Stimulated activated CD8-positive, alpha-beta memory T cell treated with anti-CD3 and anti-CD28 coated beads, Interleukin-7, amount 100 ng/mL, for 4 hours (primary cell): ENCODE results near the gene EXOG.
"Not testable (repeated sequence)": the region's sequence is repeated elsewhere in the genome, so short reads cannot be mapped to it uniquely, and the experiment has no call there.

Experiments used
- DNase-seq, 2 donors: peaks; one replicate each; pipeline ENCODE4 v3.0.0-alpha.2; 2020; ENCODE audit warnings: low read depth in 2 of 2

Gene EXOG

DNA sequence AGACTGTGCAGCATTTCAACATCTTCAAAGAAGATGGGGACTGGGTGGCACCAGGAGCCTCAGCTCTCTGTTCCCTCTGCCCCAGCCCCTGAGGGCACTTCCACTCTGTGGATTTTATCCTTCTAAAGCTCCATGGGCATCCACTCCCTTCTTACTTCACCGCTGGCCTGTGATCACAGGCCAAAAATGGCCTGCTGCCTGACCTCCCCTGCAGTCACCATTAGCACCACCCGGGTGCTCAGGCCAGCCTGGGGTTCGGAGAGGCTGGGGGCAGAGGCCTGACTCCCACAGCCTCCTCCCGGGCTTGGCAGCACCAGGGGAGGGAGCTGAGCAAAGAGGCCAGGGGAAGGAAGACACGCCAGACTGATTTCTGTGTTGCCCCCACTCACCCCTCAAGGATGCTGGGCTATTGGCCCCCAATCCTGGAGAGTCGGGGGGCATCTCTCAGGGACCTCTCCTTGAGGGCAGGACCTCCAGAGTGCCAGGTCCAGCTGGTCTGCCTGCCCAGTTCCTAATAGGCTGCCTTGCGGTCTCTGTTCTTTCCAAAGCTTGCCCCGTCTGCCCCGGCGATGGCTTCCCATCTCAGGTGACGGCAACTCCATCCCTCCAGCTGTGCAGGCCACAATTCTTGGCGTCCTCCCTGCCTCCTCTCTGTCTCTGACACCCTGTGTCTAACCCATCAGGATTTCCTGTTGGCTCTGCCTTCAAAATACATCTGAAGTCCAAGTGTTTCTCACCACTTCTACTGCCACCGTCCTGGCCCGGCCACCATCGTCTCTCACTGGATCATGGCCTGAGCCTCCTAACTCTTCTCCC is 67.1 kb downstream of the EXOG start:
- no peak for DNase-seq

DNA sequence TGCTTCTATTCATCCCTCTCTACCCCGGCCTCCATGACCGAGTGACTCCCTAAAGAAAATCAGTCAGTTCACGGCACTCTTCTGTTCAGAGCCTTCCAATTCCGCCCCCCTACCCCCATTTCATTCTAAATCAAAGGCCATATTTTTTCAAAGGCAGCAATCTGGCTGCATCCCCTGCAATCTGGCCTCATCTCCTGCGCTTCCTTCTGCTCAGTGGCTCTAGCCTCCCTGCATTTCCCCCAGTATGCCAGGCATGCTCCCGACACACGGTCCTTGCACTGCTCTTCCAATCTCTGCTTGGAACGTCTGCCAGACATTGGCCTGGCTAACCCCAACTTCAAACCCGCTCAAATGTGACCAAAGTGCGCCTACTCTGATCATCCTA is 67.7 kb downstream of the EXOG start:
- DNase-seq, result no peak

DNA sequence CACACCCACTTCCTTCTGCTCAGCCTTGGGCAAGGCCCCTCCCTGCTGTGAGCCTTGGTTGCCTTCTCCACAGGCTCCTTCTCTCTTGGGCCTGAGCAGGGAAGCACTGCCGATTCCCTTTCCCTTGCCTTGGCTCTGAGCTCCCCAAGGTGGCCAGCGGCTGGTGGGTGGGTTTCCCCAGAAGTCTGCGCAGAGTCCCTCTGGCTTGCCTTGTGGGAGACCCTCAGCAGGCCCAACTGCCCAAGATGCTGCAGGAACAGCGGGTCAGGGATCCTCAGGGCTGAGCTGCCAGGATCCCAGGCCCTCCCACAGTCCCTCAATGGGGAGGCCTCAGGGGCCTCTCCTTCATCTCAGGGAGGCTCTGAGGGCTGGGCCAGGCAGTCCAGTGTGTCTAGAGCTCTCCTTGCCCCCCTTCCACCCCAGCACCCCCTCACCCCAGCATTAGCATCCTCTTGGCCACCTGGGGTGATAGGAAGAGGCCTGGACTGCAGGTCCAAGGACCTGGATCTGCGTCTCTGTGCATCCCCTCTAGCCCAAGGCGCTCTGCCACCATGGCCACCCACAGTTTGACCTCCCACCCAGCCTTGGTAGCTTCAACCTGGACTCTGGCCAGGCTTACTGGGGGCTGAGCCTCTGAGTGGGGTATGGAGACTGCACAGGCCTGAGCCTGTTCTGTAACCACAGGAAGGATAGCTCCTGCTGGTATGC is 68.6 kb downstream of the EXOG start:
- DNase-seq, result no peak

DNA sequence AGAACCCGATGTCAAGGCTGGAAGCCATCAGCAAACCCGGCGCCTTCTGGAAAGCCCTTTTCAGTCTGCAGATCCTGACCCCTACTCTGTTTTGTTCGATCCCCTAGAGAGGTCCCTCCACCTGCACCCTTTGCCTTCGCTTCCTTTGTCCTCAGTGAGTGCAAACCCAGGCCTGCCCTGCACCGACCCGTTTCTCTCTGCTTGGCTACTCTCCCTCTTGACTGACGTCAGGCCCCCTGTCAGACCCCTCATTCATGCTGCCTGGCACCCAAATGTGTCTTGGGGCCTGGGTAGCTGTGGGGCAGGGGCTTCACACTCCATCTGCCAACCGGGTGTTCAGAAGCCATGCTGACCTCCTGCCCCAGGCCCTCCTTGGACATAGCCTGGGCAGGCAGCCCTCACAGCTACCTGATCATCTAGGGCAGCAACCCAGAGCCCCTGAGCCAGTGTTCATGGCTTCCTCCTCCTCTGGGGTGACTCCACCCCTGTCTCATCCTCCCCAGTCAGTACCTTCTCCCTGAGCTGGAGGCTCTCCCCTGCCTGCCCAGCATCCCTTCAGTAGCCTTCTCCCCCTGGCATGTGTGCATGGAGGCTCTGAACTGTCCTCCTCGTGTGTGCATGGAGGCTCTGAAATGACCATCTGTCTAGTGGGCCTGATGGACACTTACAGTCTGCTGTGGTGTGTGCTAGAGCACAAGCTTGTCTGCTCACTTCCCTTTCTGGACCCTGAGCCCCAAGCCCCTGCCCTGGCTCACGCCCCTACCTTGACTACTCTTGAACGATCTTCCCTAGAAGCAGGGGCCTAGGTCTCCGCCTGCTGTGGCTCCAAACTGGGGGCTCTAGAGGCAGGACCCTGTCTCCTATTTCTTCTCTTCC is 69.4 kb downstream of the EXOG start:
- DNase-seq, result no peak

DNA sequence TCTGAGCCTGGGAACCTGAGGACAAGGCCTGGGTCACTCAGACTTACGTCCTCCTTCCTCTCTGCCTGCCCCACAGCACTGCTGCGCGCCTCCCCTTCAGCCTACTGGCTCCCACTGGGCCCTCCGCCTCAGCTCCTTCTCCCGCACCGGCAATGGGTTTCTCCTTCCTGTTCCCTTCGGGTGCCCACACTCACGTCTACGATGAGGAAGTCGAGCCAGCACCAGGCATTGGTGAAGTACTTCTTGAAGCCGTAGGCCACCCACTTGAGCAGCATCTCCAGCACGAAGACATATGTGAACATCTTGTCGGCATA is 70.0 kb downstream of the EXOG start:
- DNase-seq, result no peak

DNA sequence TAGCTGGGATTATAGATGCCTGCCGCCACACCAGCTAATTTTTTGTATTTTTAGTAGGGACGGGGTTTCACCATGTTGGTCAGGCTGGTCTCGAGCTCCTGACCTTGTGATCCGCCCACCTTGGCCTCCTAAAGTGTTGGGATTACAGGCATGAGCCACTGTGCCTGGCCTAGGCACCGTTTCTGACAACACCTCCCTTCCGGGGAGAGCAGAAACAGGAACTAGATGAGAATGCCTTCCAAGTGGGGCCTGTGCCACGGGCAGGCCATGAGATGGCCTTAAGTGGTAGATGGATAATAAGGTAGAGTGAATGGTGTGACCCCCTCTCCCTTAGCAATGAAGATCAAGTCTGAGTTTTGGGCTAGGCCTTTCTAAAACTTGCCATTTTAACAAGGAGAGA is 70.7 kb downstream of the EXOG start:
- DNase-seq, result not testable (repeated sequence)

DNA sequence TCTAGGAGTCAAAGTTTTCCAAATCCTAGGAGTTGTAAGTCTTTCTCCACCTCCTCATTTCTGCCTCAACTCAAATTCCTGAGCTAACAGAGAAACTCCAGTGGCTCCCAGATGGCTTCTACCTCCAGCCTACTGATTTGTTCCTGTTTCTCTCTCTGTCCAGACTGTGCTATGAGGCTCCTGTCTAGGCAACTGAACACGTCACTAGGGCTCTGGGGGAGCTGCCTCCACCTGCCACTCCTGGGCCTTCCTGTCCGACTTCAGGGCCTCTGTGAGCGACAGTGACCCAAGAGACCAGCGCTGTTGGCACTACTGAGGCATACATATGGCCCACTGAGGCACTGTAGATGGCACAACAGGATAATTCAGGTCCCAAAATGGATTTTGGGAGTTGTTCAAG is 71.4 kb downstream of the EXOG start:
- no peak for DNase-seq

DNA sequence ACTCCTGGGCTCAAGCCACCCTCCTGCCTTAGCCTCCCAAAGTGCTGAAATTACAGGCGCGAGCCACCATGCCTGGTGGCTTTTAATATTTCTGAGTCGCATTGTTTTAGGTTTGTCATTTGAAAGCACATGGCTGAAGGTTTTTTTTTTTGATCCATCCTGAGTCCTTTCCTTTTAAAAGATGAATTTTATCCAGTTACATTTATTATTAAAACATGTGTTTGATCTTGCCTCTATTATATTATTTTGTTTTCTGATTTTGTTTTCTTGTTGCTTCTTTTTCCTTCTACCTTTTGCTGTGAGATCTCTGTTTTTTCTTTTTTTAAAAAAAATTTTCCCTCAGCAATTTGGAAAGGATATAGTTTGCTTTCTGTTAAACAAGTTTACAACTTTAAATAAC is 77.0 kb downstream of the EXOG start:
- no peak for DNase-seq

DNA sequence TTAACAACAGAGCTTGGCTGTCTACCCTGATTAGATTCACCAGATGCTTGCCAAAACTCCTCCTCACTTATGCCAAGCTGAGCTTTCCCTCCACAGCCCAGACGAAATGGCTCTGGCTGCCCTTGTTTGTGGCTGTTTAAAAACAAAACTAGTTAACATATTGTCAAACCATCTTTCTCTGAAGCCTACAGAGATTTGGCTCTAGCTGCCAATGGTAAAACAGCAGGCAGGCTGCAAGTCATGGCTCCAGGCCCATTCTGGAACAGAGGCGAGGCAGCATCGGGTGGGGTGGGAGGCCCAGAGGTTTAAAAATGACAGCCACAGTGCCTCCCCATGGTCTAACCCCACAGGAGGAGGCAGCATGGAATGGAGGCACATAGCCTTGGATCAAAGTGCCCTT is 77.4 kb downstream of the EXOG start:
- DNase-seq, result no peak

DNA sequence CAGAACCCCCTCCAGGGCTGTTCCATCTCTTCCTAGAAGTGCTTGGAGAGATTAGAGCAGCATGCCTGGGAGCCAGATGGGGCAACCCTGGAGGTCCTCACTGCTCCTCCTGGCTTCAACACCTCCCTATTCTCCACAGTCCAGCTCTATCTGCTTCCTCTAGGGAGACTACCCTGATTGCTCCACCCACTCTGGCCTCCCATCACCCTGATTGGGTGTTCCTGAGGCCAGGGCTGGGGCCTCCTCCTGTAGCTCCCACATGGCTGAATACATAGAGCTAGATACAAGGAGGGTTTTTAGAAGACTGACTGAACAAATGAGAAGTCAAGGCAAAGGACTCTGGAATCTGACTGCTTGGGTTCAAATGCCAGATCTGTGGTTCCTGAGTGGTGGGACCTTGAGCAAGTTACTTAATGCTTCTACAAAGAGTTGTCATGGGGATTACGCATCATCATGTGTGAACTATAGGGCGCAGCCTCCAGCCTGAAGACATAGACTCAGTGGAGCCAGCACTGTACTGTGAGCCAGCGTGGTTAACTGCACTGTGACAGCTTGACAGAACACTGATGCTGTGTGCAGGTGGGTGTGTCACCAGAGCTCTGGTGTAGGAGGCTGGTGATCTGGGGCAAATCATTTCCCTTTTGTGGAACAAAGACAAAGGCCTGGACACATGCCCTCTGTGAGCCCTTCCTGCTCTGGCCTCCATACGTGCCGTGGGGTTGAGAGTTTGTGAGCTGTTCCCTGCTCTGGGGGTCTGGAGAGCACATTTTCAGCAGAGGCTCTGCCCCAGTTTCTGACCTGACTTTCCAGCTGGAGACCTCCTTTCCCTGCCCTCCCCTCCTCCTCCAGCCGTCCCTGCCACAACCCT is 78.5 kb downstream of the EXOG start:
- no peak for DNase-seq

DNA sequence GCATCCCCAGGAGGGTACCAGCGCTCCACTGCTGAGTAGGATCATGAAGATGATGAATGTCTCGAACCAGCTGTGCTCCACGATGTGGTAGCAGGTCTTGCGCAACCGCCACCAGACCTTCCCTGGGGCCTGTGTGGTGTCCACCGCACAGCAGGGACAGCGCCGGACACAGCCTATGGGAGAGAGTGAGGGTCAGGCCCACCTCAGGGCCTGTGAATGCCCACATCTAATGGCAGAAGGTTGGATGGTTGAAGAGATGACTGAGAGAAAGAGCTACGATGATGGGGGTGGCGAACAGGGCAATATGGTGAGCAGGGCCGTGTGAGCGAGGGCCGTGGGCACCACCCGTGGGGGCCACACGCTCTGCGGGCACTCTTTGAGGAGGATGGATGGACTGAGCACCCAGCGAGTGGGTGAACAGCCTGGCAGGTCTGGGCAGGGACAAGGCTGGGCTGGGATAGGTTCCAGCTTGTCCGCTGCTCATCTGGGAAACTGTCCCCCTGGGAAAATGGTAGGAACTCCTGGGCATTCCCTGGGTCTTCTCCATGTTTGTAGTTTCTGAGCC is 79.2 kb downstream of the EXOG start:
- DNase-seq, result no peak
